Measurements from ENCODE around the gene GIMD1. TPM values are rescaled to one million over a fixed set of nuclear protein-coding genes. Genes with fewer than 3 reads are reported as not detected.
"Not testable (repeated sequence)": the region's sequence is repeated elsewhere in the genome, so short reads cannot be mapped to it uniquely, and the experiment has no call there.

Gene GIMD1
- total RNA-seq, result not detected
- polyA plus RNA-seq, result 10 to 100 TPM in 1 of 2 donors, not detected in 1; 11.8 TPM
- long read RNA-seq, donor 1, result 0 reads
- long read RNA-seq, donor 2, result 0 reads

- WGBS, 2 donors, result 72 to 82% methylated on average over 5 of the region's 5 CpGs
- Histone ChIP-seq H3K4me1 (ENCODE audit: control insufficient read depth in 1 of 2, insufficient read depth in 2 of 2, low read length in 2 of 2) (peaks cover 0 to 10% of the 10 kb centered on the region in 2 donors), H3K4me3 (ENCODE audit: low read length in 2 of 2) (no peak within 1 kb of the TSS), H3K36me3 (ENCODE audit: control insufficient read depth in 1 of 2, insufficient read depth in 2 of 2, low read length in 1 of 2) (no peaks in the 10 kb centered on the region), H3K27ac (ENCODE audit: low read depth in 1 of 2, low read length in 2 of 2) (no peak within 1 kb of the TSS), H3K27me3 (ENCODE audit: control insufficient read depth in 1 of 2, insufficient read depth in 2 of 2, low read length in 1 of 2) (no peaks in the 10 kb centered on the region), H3K9me3 (ENCODE audit: control insufficient read depth, low read length) (no peaks in the 10 kb centered on the region)
- DNase-seq (no peak), ATAC-seq (ENCODE audit: low FRiP score) (no peak)
- intact Hi-C loops (cut with DNase I), result loop anchor here (2.0 to 5.0 kb wide), 7 partner anchors 51 to 529 kb away; partner anchors contain the start of genes AIMP1 (in 2 of the 2) and TBCK (in 2 of the 2)
Observed at GRCh38 chr4:106368678-106369077, at the start of gene GIMD1. Gene GIMD1 (minus strand): TSS chr4:106368778. CDS start chr4:106367435, 1,343 bp downstream.

GRCh38 chr4:106414366-106414765 is 45.8 kb upstream of the GIMD1 start:
- intact Hi-C loops (cut with DNase I), result no loop called here
- Histone ChIP-seq H3K36me3 (ENCODE audit: control insufficient read depth in 1 of 2, insufficient read depth in 2 of 2, low read length in 1 of 2) (no peaks in the 10 kb centered on the region), H3K4me1 (ENCODE audit: control insufficient read depth in 1 of 2, insufficient read depth in 2 of 2, low read length in 2 of 2) (no peaks in the 10 kb centered on the region), H3K9me3 (ENCODE audit: control insufficient read depth, low read length) (no peaks in the 10 kb centered on the region), H3K27me3 (ENCODE audit: control insufficient read depth in 1 of 2, insufficient read depth in 2 of 2, low read length in 1 of 2) (no peaks in the 10 kb centered on the region), H3K27ac (ENCODE audit: low read depth in 1 of 2, low read length in 2 of 2) (no peak overlapping the region), H3K4me3 (ENCODE audit: low read length in 2 of 2) (no peak overlapping the region)
- ATAC-seq (ENCODE audit: low FRiP score) (no peak), DNase-seq (no peak)

GRCh38 chr4:106409901-106410889 is 41.6 kb upstream of the GIMD1 start:
- H3K9me3 ChIP-seq (ENCODE audit: control insufficient read depth, low read length), result no peaks in the 10 kb centered on the region
- no peak overlapping the region for H3K4me3 ChIP-seq (ENCODE audit: low read length in 2 of 2)
- DNase-seq (no peak), ATAC-seq (ENCODE audit: low FRiP score) (no peak)
- intact Hi-C loops (cut with DNase I), result no loop called here
- no peak overlapping the region for H3K27ac ChIP-seq (ENCODE audit: low read depth in 1 of 2, low read length in 2 of 2)
- no peaks in the 10 kb centered on the region for H3K27me3 ChIP-seq (ENCODE audit: control insufficient read depth in 1 of 2, insufficient read depth in 2 of 2, low read length in 1 of 2)
- 78 to 79% methylated on average over 15 of the region's 15 CpGs for WGBS, 2 donors
- H3K36me3 ChIP-seq (ENCODE audit: control insufficient read depth in 1 of 2, insufficient read depth in 2 of 2, low read length in 1 of 2), result no peaks in the 10 kb centered on the region
- no peaks in the 10 kb centered on the region for H3K4me1 ChIP-seq (ENCODE audit: control insufficient read depth in 1 of 2, insufficient read depth in 2 of 2, low read length in 2 of 2)

GRCh38 chr4:106408004-106408403 is 39.4 kb upstream of the GIMD1 start:
- H3K36me3 ChIP-seq (ENCODE audit: control insufficient read depth in 1 of 2, insufficient read depth in 2 of 2, low read length in 1 of 2); H3K9me3 ChIP-seq (ENCODE audit: control insufficient read depth, low read length); H3K4me3 ChIP-seq (ENCODE audit: low read length in 2 of 2); H3K4me1 ChIP-seq (ENCODE audit: control insufficient read depth in 1 of 2, insufficient read depth in 2 of 2, low read length in 2 of 2); ATAC-seq (ENCODE audit: low FRiP score); H3K27ac ChIP-seq (ENCODE audit: low read depth in 1 of 2, low read length in 2 of 2); intact Hi-C loops (cut with DNase I); H3K27me3 ChIP-seq (ENCODE audit: control insufficient read depth in 1 of 2, insufficient read depth in 2 of 2, low read length in 1 of 2); DNase-seq: not testable (repeated sequence)
- WGBS, 2 donors, result 62 to 68% methylated on average over 3 of the region's 3 CpGs

- no peak for ATAC-seq (ENCODE audit: low FRiP score)
- H3K27ac ChIP-seq (ENCODE audit: low read depth in 1 of 2, low read length in 2 of 2), result no peak overlapping the region
- DNase-seq, result no peak
- 88 to 90% methylated on average over 3 of the region's 3 CpGs for WGBS, 2 donors
- no peaks in the 10 kb centered on the region for H3K4me1 ChIP-seq (ENCODE audit: control insufficient read depth in 1 of 2, insufficient read depth in 2 of 2, low read length in 2 of 2)
- H3K9me3 ChIP-seq (ENCODE audit: control insufficient read depth, low read length), result peaks cover 2% of the 10 kb centered on the region
- H3K4me3 ChIP-seq (ENCODE audit: low read length in 2 of 2), result no peak overlapping the region
- H3K36me3 ChIP-seq (ENCODE audit: control insufficient read depth in 1 of 2, insufficient read depth in 2 of 2, low read length in 1 of 2), result no peaks in the 10 kb centered on the region
- intact Hi-C loops (cut with DNase I), result no loop called here
- H3K27me3 ChIP-seq (ENCODE audit: control insufficient read depth in 1 of 2, insufficient read depth in 2 of 2, low read length in 1 of 2), result no peaks in the 10 kb centered on the region
Observed at GRCh38 chr4:106401157-106401556, 32.6 kb upstream of the GIMD1 start.

- H3K36me3 ChIP-seq (ENCODE audit: control insufficient read depth in 1 of 2, insufficient read depth in 2 of 2, low read length in 1 of 2); DNase-seq; H3K4me3 ChIP-seq (ENCODE audit: low read length in 2 of 2); H3K27ac ChIP-seq (ENCODE audit: low read depth in 1 of 2, low read length in 2 of 2); H3K27me3 ChIP-seq (ENCODE audit: control insufficient read depth in 1 of 2, insufficient read depth in 2 of 2, low read length in 1 of 2); H3K4me1 ChIP-seq (ENCODE audit: control insufficient read depth in 1 of 2, insufficient read depth in 2 of 2, low read length in 2 of 2); H3K9me3 ChIP-seq (ENCODE audit: control insufficient read depth, low read length); ATAC-seq (ENCODE audit: low FRiP score): not testable (repeated sequence)
- intact Hi-C loops (cut with DNase I), result loop anchor here in 1 of 2 donors (10.0 kb wide), 1 partner anchor 1034 kb away; no protein-coding TSS in a partner anchor
- 71 to 76% methylated on average over 2 of the region's 4 CpGs for WGBS, 2 donors
Observed at GRCh38 chr4:106398898-106399297, 30.3 kb upstream of the GIMD1 start.

GRCh38 chr4:106395582-106395981 is 27.0 kb upstream of the GIMD1 start:
- intact Hi-C loops (cut with DNase I), result loop anchor here in 1 of 2 donors (2.0 to 10.0 kb wide), 2 partner anchors 37 to 1031 kb away; no protein-coding TSS in a partner anchor
- no peak overlapping the region for H3K27ac ChIP-seq (ENCODE audit: low read depth in 1 of 2, low read length in 2 of 2)
- no peak for DNase-seq
- H3K36me3 ChIP-seq (ENCODE audit: control insufficient read depth in 1 of 2, insufficient read depth in 2 of 2, low read length in 1 of 2), result no peaks in the 10 kb centered on the region
- ATAC-seq (ENCODE audit: low FRiP score), result no peak
- 87 to 89% methylated on average over 2 of the region's 2 CpGs for WGBS, 2 donors
- peaks cover 2% of the 10 kb centered on the region for H3K9me3 ChIP-seq (ENCODE audit: control insufficient read depth, low read length)
- no peaks in the 10 kb centered on the region for H3K27me3 ChIP-seq (ENCODE audit: control insufficient read depth in 1 of 2, insufficient read depth in 2 of 2, low read length in 1 of 2)
- no peaks in the 10 kb centered on the region for H3K4me1 ChIP-seq (ENCODE audit: control insufficient read depth in 1 of 2, insufficient read depth in 2 of 2, low read length in 2 of 2)
- H3K4me3 ChIP-seq (ENCODE audit: low read length in 2 of 2), result no peak overlapping the region

- H3K9me3 ChIP-seq (ENCODE audit: control insufficient read depth, low read length), result no peaks in the 10 kb centered on the region
- peak; percentile 22 for ATAC-seq (ENCODE audit: low FRiP score)
Observed at GRCh38 chr4:106385853-106386393, 17.3 kb upstream of the GIMD1 start.

More at GRCh38 chr4:106385853-106386393, 17.3 kb upstream of the GIMD1 start:
- Histone ChIP-seq H3K27ac (ENCODE audit: low read depth in 1 of 2, low read length in 2 of 2) (no peak overlapping the region), H3K27me3 (ENCODE audit: control insufficient read depth in 1 of 2, insufficient read depth in 2 of 2, low read length in 1 of 2) (no peaks in the 10 kb centered on the region), H3K4me1 (ENCODE audit: control insufficient read depth in 1 of 2, insufficient read depth in 2 of 2, low read length in 2 of 2) (no peaks in the 10 kb centered on the region), H3K4me3 (ENCODE audit: low read length in 2 of 2) (no peak overlapping the region), H3K36me3 (ENCODE audit: control insufficient read depth in 1 of 2, insufficient read depth in 2 of 2, low read length in 1 of 2) (no peaks in the 10 kb centered on the region)
- 85 to 89% methylated on average over 6 of the region's 6 CpGs for WGBS, 2 donors
- no peak for DNase-seq
- intact Hi-C loops (cut with DNase I), result no loop called here

All from aorta (tissue), 5 donors.